Panc1 (cell line): ENCODE data around the gene SELENOS.

Experiments used
- CTCF ChIP-seq: fragments of 450-650 bp; IDR thresholded peaks from 2 replicates; pipeline ENCODE4 v1.5.1; 2017; ENCODE audit warnings: mild to moderate bottlenecking
- POLR2AphosphoS5 ChIP-seq: IDR thresholded peaks from 2 replicates; pipeline ENCODE4 v1.6.1; 2012; ENCODE audit warnings: mild to moderate bottlenecking, low read depth, low read length, moderate library complexity
- REST ChIP-seq, 2 experiments: IDR thresholded peaks; 2 replicates each; pipeline ENCODE4 v1.6.1; 2011 to 2012; ENCODE audit warnings: low read depth in 2 of 2, control low read depth in 1 of 2, low read length in 1 of 2, mild to moderate bottlenecking in 1 of 2, moderate library complexity in 1 of 2; ENCODE audit not compliant: insufficient read depth in 1 of 2
- SIN3A ChIP-seq: IDR thresholded peaks from 2 replicates; pipeline ENCODE4 v1.6.1; 2012; ENCODE audit warnings: low read depth, mild to moderate bottlenecking, low read length, moderate library complexity, borderline replicate concordance; ENCODE audit not compliant: insufficient read depth
- TCF7L2 ChIP-seq: IDR thresholded peaks from 2 replicates; pipeline ENCODE4 v1.6.1; 2011; ENCODE audit warnings: mild to moderate bottlenecking, low read depth, low read length, inconsistent platforms

DNA sequence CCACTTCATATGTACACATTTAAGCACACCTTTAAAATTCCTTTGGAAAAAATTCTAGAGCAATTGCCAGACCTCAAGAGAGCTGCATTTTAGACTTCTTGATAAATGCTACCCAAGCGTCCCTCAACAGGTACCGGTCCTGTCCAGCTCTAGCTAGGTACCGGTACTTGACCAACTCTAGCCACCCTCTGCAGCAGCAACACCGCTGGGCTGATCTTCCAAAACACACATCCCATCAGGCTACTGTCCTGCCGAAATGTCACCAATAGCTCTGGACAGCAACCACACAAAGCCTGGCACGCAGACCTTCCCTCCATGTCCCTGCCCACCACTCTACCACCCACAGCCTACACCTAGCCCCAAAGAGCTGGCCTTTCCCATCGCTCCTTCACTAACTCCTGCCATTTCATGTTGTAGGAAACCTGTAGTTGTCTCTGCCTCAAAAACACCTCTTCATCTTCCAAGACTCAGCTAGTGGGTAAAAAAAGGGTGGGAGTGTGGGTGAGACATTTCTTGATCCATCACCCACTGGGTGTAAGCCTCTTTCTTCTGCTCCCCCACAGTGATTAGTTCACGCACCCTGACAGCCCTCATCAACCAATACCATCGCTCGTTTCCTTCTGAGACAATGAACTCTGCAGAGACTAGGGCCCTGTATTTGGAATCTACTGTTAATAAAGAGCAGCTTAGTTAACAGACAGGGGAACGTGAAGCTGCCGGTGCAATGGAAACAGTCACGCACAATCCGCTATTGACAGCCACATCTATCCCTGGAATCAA, 32.2 kb downstream of the SELENOS start:
- TF ChIP-seq CTCF, result no peak
- TF ChIP-seq POLR2AphosphoS5, result no peak
- no peak for TF ChIP-seq SIN3A
- TF ChIP-seq REST (IDR thresholded peaks at IDR 0.05; ENCODE audit: insufficient read depth in 1 of 2, low read depth in 2 of 2, low read length in 1 of 2), result no peak
- TF ChIP-seq TCF7L2, result no peak
